ENCODE results near the gene WASF1.
"Not testable (repeated sequence)": the region's sequence is repeated elsewhere in the genome, so short reads cannot be mapped to it uniquely, and the experiment has no call there.

Gene WASF1

DNA sequence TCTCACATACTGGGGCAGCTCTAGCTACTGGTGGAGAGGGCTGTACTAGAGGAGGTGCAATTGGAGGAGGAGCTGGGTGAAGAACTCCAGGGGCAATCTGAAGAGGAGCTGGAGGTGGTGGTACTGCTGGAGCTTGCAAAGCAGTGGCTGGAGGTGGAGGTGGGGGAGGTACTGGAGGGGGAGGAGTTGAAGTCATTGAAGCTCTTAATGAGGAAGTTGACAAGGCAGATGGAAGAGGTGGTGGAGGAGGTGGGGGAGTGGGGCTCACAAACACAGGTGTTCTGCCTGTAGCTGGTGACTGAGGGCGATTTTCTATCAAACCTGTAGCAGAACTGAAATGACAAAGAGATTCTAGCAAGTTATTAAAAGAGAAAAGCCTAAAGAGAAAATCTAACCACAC lies 77.6 kb downstream of the WASF1 start:
- DNase-seq = peak in 25 of 42 donors; percentile 11 to 71 (median 35)
- intact Hi-C loops (cut with DNase I) = no loop called here

DNA sequence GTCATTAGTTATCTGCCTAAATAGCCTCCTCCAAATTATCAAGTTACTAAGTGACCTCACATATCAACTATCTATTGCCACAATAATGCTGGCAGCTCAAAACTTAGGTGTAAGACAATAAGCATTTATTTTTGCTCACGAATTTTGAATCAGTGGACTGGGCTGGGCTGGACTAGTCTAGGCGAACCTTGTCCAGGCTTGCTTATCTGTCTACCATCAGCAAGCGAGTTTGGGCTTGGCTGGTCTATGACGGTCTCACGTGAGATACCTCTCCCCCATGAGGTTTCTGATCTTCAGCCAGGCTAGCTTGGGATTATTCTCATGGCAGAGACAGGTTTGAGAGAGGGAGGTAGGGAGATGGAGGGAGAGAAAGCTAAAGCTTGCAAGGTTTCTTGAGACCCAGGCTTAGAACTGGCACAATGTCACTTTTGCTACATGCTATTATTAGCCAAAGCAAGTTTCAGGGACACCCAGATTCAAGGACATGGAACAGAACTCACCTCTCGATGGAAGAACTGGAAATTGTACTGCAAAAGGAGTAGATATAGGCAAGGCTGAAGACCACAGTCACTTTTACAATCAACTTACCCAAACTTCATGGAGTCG lies 80.9 kb downstream of the WASF1 start:
- intact Hi-C loops (cut with DNase I) = no loop called here
- DNase-seq = no peak

DNA sequence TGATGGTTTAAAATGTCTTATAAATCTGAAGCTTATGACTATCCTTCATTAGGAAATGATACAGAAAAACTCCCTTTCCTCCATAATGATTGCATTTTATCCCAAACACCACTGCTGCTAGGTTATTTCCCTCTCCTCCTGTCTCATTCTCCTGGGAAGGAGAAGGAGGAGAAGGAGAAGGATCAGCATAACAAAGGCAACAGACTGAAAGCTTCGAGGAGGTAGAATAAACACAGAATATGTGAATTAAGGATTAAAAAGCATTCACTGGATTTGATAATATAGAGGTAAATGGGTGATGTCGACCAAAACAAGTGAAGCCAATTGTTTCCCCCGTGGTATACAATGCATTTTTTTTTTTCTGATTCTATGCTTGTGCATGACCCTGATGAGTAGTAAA lies 82.0 kb downstream of the WASF1 start:
- intact Hi-C loops (cut with DNase I) = no loop called here
- no peak for DNase-seq

DNA sequence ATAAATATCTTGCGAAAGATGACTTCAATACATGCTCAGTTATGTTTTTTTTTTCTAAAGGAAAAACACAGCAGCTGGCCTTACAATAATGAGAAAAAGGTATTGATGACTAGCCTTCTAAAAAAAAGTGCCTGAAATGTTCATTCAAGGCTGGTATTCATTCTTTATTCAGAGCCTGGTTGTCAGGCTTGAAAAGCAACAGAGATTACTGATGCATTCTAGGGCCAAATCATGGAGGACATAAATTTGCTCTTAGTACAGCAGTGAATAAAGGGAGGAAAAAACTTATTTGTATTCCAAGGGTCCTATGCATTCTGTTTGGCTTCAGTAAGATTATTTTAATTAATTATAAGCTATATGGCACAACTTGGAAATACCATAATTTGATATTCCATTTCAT lies 83.5 kb downstream of the WASF1 start:
- intact Hi-C loops (cut with DNase I) = no loop called here
- no peak for DNase-seq

DNA sequence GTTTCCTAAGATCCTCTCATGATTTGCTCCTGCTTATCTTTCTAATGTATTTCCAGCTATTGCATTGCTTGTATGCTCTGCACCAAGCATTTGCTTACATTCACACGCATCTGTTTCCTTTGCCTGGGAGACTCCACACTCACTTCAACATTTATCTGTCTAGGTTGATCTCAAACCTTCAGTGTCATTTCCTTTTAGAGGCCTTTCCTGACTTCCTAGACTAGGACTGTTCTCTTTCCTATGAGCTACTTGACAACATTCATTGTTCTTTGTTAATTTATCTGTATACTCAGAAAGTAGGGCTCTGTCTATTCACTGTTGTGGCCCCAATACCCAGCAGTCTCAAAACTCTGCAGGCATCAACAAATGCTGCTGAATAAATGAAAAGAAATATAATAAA lies 84.4 kb downstream of the WASF1 start:
- intact Hi-C loops (cut with DNase I) = no loop called here
- DNase-seq = no peak

DNA sequence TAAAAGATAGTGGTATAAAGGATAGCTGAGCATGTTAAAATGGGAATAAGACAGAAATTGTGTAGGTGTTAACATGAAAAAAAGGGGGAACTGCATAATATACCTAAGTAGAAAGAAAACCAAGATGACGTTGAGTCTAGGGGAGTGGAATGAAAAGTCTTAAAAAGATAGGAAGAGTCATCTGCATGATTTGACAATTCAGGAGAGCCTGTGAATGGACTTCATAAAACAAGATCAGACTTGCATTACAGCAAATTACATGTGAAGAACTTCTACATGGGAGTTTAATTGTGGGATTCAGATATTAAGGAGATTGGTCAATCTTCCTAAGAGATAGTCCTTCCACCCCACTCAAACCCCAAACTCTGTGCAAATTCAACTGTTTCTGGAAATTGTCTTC lies 85.5 kb downstream of the WASF1 start:
- intact Hi-C loops (cut with DNase I) = no loop called here
- DNase-seq = no peak

DNA sequence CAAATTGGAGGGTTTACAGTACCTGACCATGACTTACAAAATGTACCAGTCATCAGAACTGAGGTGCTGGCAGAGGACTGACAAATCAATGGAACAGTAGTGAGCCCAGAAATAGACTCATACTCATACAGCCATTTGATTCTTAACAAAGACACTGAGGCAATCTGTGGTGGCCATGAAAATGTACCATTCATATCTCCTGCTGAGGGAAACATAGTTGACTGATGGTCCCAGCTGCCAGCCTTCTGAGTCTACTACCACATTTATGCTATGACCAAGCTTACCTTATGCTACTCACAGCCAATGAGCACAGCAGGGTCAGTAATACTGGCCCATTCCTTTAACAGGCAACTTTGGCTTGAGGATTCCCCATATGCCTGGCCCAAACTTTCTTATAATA lies 88.6 kb downstream of the WASF1 start:
- no peak for DNase-seq
- intact Hi-C loops (cut with DNase I) = no loop called here

DNA sequence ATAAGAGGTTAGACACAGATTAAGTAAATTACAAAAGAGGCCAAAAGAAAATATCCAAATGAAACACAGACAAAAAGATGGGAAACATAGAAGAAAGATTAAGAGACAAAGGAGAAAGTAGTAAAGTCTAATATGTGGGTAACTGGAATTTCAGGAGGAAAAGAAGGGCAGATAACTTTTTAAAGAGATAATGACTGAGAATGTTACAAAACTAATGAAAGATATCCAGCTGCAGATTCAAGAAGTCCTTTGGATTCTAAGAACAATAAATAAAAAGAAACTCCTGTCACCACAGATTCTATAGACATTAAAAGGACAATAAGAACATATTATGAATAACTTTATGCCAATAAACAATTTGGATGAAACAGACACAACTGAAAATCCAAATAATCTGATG lies 90.1 kb downstream of the WASF1 start:
- no peak for DNase-seq
- intact Hi-C loops (cut with DNase I) = no loop called here

DNA sequence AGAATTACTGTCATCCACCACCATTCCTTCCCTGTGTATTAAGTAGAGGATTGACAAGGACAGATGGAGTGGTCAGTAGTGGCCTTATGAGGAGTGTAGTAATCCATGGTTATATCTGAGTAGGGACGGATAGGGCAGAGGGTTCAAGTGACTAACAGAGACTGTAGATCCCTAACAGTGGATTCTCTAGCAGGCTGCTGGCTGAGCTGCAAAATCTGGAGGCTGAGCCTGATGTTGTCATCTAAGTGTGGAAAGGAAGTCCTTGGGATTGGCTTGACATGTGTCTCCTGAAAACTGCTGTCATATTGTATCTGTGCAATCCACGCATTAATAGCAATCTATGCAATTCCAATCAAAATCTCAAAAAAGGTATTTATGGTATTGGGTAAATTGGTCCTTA lies 94.2 kb downstream of the WASF1 start:
- intact Hi-C loops (cut with DNase I) = no loop called here

DNA sequence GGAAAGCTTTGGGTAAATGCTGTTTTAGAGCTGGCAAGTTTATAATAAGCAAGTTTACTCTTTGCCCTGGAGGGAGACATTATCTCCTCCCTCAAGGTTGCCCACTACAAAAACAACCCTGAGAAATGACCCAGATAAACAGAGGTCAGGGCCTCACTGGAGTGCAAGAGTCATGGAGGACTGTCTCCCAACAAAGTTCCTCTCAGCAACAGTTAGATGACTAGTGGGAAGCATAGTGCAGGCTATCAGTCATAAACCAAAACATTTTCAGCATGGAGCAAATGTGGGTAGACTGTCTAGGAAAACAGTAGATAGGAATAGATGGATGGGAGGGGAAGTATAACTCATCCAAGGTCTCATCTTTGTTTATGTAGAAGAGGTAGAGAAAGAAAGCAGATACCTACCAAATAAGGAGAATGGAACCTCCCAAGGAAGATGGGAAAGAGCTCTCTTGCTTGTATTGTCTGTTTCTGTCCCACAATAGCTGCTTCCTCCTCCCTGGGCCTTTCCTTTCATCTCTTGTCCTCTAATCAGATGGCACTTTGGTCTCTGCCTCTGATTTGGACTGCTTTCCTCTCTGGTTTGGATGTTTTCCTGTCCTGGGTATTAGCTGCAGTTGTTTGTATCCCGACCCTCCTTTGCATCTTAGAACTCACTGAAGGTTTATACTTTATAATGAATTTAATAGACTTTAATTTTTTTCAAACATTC lies 95.4 kb downstream of the WASF1 start:
- intact Hi-C loops (cut with DNase I) = no loop called here
- no peak for DNase-seq

More for the DNA sequence above, 94.2 kb downstream of the WASF1 start:
- DNase-seq = peak in 4 of 42 donors; percentile 36 to 60 (median 51)

DNA sequence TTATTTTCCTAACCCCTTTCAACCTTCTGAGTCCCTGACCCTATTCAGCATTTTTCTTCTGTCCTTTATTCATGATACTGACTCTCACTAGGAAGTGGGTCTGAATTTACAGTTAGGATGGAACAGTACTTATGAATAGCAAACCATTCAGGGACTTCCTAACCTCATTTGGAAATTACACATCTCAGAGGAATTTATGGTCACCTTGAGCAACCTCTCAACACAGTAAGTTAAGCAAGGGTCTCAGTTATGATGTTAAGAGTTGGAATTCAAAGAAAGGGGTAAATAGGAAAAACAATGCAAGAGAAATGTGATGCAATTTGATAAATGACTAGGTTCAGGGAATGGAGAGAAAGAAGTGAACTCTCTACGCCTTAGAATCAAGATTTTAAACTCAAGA lies 104.1 kb downstream of the WASF1 start:
- intact Hi-C loops (cut with DNase I) = no loop called here

DNA sequence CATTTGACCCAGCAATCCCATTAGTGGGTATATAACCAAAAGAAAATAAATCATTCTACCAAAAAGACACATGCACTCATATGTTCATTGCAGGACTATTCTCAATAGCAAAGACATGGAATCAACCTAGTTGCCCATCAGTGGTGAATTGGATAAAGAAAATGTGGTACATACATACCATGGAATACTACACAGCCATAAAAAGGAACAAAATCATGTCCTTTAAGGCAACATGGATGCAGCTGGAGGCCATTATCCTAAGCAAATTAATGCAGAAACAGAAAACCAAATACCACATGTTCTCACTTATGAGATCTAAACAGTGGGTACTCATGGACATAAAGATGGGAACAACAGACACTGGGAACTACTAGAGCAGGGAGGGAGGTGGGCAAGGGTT lies 106.0 kb downstream of the WASF1 start:
- intact Hi-C loops (cut with DNase I); DNase-seq: not testable (repeated sequence)

More for the DNA sequence above, 104.1 kb downstream of the WASF1 start:
- no peak for DNase-seq

DNA sequence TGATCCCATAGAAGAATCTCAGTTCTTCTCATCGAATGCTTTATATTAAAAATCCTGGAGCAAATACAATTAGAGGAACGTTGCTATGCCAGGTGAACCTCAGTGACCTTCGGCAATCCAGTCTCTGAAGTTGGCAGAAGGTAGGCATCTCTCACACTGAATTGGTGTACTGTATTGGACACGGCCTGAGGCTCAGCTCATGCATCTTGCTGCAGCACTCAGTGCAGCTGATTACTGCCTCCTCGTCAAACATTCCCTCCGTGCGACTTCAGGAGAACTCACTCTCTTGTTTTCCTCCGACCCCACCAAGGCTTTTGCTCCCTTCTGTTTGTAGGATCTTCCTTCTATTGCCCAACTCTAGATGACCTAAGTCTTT lies 110.9 kb downstream of the WASF1 start:
- DNase-seq = no peak
- intact Hi-C loops (cut with DNase I) = no loop called here

DNA sequence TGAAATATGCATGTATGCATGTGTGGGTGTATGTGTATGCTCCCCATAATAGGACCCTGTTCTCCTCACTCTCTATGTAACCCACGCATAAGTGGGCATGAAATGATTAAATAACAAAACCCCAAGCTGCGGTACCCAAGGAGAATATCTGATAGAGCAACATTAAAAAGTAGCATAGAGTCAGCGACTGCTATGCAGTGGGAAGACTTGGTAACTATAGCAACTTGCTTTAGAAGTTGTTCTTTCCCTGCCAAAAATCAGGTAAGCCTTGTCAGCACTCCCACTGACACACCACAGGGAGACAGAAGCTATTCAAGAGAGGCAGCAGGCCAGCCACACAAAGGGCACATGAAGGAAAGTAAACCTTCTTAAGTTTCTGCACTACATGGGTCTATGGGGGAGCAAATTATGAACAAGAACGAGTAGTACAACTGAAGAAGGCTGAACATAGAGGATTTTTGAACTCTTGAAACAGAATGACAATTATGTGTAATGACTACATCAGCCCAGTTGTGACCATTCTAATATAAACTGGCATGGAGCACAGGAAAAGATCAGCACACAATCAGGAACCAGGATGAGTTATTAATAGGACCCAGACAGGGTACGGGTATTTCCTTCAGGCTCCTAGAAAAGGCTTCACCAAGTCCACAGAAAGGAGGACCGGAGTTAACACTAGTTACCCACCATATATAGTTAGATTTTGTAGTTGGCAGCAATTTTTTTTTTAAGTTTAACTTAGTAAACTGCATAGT lies 111.5 kb downstream of the WASF1 start:
- peak in 26 of 42 donors; percentile 21 to 87 (median 58) for DNase-seq
- intact Hi-C loops (cut with DNase I) = no loop called here

DNA sequence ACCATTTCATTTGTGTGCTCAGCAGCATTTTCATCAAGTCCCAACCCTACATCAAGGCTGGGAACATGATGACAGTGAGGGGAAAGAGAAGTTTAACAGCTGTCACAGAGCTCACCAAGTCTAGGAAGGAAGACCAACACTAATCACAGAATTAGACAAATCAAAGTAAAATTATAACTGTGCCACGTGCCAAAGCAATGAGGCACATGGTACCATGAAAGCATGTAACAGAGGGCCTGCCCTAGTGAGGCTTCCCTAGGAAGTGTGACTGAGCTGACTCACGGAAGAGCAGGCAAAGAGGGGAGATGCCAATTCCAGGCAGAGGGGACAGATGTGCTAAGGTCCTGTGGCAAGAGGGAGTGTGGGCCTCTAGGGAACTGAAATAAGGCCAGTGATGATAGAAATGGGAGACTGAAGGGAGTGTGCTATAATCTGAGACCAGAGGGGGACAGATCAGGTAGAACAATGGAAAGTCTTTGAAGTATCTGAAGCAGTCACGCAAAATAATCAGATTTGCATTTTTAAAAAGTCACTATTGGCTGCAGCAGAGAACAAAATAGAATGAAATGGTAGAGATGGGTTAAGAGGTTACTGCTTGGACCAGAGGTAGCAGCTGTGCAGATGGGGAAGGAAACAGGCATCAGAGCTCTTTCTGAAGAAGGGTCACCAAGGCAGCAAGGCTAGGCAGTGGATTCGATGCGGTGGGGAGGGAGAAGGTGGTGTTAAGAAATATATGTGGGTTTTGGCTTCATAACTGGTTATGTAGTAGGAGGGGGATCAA lies 114.5 kb downstream of the WASF1 start:
- DNase-seq = no peak
- intact Hi-C loops (cut with DNase I) = no loop called here

DNA sequence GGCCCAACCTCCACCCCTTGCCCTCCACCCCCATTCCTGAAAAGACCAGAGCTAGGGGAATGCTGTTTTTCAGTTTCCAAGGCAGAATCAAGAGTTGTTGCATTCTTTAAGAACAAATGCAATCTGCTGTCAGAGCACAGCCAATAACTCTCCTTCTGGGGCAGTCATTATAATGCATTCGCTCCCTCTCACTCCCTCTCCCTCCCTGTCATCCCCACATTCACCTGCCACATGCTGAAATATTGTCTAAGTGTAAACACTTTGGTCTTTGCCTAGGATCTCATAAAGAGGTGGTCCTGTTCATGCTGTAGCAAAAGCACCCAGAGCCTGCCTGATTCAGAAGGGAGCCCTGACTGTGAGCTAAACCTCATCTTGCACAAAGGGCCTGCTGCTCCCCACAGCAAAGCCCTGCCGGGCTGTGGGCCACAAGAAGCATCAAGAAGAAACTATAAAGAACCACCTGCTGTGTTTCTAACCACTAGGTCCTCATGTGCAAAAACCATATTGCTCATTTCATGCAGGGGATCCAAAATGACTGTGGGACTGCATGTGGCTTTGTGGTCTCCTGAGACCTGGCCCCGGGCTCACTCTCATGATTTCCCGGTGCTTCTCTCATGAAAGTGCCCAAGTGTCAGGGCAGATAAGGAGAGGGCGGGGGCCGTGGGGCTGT lies 115.7 kb downstream of the WASF1 start:
- no peak for DNase-seq
- intact Hi-C loops (cut with DNase I) = no loop called here

DNA sequence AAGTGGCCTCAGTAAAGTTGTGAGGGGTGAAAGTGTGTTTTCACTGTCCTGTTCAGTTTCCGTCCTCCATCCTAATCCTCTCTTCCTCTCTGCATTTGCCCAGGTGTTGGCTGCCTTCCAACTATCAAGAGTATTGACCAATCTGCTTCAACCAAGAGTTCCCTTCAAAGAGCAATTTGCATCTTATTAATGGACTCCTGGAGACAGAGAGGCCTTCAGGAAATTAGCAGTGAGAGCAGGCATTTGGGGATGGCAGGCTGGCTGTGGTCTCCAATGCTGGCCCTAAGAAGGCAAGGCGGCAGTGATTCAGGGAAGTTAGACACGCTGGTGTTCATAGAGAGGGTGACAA lies 124.1 kb downstream of the WASF1 start:
- no peak for DNase-seq
- intact Hi-C loops (cut with DNase I) = no loop called here

DNA sequence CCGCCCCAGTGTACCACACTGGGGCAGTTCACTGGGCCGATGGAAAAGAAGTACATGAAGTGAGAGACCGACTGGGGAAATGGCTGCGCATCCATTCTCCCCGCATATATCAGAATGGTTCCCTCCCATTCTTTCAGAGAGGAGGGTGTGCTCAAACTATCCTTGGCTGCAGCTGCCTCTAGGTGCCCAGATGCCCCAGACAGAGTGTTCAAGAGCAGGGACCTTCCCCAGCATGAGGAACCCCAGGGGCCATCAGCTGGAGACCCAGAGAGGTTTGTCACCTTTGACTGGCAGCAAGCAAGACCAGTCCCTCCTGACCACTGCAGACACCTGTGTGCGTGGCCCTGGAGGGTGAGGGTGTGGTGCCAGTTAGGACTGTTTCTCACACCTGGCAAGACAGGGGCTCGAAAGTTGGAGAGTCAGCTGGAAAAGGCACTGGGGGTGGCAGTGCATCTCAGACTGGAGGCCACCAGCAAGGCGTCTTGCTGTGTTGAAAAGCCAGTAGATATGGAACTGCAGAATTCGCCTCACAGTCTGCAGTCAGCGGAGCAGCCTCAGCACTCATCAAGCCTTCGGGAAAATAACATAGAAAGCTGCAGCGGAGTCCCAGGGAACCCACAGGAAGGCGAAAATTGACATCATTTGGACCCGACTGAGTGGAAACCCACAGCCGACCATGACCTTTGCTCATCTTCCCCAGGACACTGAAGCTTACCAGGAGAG lies 124.6 kb downstream of the WASF1 start:
- DNase-seq = no peak
- intact Hi-C loops (cut with DNase I) = loop anchor here (5.0 kb wide), 2 partner anchors 348 to 528 kb away; no protein-coding TSS in a partner anchor

Data from head of caudate nucleus (tissue), 42 donors.